Prostate gland (tissue), 2 donors: ENCODE data around the gene CUL4A.
"Not testable (repeated sequence)": the region's sequence is repeated elsewhere in the genome, so short reads cannot be mapped to it uniquely, and the experiment has no call there.

Experiments
- POLR2A ChIP-seq: fragments of 450-650 bp; IDR thresholded peaks from one replicate; pipeline ENCODE4 v1.6.1; 2016; ENCODE audit warnings: antibody characterized with exemption, mild to moderate bottlenecking
- POLR2AphosphoS5 ChIP-seq: sonication (generic); formaldehyde crosslinking; IDR thresholded peaks from one replicate; pipeline ENCODE4 v1.6.1; 2017; ENCODE audit warnings: antibody characterized with exemption
- TF ChIP-seq, protein P1 (sequence below), 4 experiments: fragments of 200-600 bp in 2 of 4; fragments of 450-650 bp in 2 of 4; sonication (generic) in 2 of 4; IDR thresholded peaks; 1 replicate in 3 of 4; 2 replicates in 1 of 4; pipeline ENCODE4 v1.5.1; 2016 to 2019; ENCODE audit warnings: antibody characterized with exemption in 4 of 4, mild to moderate bottlenecking in 2 of 4, moderate library complexity in 2 of 4

DNA sequence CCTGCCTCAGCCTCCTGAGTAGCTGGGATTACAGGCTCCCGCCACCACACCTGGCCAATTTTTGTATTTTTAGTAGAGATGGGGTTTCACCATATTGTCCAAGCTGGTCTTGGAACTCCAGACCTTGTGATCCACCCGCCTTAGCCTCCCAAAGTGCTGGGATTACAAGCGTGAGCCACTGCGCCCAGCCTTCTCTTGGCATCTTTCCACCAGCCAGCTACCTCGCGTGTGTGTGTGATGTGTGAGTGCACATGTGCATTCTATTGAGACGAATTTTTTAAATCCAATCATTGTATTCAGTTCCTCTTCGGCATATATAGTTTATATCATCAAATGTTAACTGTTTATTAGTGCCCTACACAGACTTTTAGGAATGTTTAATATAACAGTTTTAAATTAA lies 32.2 kb downstream of the CUL4A start:
- TF ChIP-seq, protein P1, sequence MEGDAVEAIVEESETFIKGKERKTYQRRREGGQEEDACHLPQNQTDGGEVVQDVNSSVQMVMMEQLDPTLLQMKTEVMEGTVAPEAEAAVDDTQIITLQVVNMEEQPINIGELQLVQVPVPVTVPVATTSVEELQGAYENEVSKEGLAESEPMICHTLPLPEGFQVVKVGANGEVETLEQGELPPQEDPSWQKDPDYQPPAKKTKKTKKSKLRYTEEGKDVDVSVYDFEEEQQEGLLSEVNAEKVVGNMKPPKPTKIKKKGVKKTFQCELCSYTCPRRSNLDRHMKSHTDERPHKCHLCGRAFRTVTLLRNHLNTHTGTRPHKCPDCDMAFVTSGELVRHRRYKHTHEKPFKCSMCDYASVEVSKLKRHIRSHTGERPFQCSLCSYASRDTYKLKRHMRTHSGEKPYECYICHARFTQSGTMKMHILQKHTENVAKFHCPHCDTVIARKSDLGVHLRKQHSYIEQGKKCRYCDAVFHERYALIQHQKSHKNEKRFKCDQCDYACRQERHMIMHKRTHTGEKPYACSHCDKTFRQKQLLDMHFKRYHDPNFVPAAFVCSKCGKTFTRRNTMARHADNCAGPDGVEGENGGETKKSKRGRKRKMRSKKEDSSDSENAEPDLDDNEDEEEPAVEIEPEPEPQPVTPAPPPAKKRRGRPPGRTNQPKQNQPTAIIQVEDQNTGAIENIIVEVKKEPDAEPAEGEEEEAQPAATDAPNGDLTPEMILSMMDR (IDR thresholded peaks at IDR 0.05), result not testable (repeated sequence)
- TF ChIP-seq POLR2A, POLR2AphosphoS5: not testable (repeated sequence)
